ENCODE measurements around the gene TMPRSS11A. TPM values are rescaled to one million over a fixed set of nuclear protein-coding genes. Genes with fewer than 3 reads are reported as not detected.

TMPRSS11A gene
- total RNA-seq, 1 donor from 2014 or later: not detected

GRCh38 chr4:67883902-67884301 lies 79.4 kb downstream of the TMPRSS11A start, which contains the start of gene TMPRSS11D:
TMPRSS11D (minus strand) TSS chr4:67884002; CDS start chr4:67883933, 69 bp downstream.
- H3K27me3 Mint-ChIP-seq (ENCODE audit: unreplicated experiment): no peaks in the 10 kb centered on the region
- peaks cover 10% of the 10 kb centered on the region for H3K4me1 Mint-ChIP-seq (ENCODE audit: unreplicated experiment)
- H3K4me3 Mint-ChIP-seq (ENCODE audit: unreplicated experiment): no peak within 1 kb of the TSS
- DNase-seq (ENCODE audit: low spot score): no peak
- H3K27ac Mint-ChIP-seq (ENCODE audit: unreplicated experiment): no peak within 1 kb of the TSS
- no peak for TF ChIP-seq CTCF (IDR thresholded peaks at IDR 0.05; ENCODE audit: unreplicated experiment)
- H3K36me3 Mint-ChIP-seq (ENCODE audit: low read depth, unreplicated experiment): no peaks in the 10 kb centered on the region
- H3K9me3 Mint-ChIP-seq (ENCODE audit: unreplicated experiment): no peaks in the 10 kb centered on the region

GRCh38 chr4:67883458-67883857 lies 79.8 kb downstream of the TMPRSS11A start:
- no peaks in the 10 kb centered on the region for H3K9me3 Mint-ChIP-seq (ENCODE audit: unreplicated experiment)
- no peak for TF ChIP-seq CTCF (IDR thresholded peaks at IDR 0.05; ENCODE audit: unreplicated experiment)
- H3K36me3 Mint-ChIP-seq (ENCODE audit: low read depth, unreplicated experiment): no peaks in the 10 kb centered on the region
- DNase-seq (ENCODE audit: low spot score): no peak
- H3K4me1 Mint-ChIP-seq (ENCODE audit: unreplicated experiment): peaks cover 10% of the 10 kb centered on the region
- H3K27me3 Mint-ChIP-seq (ENCODE audit: unreplicated experiment): no peaks in the 10 kb centered on the region
- H3K4me3 Mint-ChIP-seq (ENCODE audit: unreplicated experiment): no peak overlapping the region
- H3K27ac Mint-ChIP-seq (ENCODE audit: unreplicated experiment): no peak overlapping the region

DNA sequence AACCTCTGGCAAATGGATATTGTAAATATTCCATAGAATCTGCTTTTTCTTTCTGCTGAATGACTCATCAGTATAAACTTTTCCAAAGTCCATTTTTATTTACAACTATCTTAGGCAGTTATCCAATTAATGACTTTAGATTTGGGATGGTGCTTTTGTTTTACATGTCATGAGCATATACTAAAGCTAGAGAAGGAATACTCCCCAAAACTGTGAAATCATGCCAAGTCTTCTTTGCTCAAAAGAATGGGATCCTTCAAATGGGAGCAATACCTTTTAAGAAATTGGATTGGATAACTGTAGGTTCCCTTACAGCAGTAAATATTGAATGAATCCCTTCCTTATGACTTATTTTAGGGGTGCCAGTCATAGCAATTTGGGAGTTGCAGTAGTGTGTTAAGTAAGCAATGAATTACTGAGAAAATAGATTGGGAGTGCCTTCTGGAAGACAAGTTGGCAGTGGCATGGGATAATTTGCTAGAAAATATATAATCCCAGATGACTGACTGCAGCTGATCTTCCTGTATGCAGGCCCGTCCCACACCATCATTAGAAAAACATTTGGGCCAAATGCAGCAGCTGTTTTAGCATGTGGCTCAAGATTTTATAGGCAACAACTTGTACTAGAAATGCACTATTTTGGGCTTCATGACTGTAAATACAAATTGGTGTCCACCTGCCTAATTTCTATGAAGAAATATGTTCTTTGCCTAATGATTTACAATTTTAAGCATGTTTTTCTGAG lies 82.3 kb downstream of the TMPRSS11A start:
- Mint-ChIP-seq H3K27ac (ENCODE audit: unreplicated experiment) (no peak overlapping the region), H3K9me3 (ENCODE audit: unreplicated experiment) (no peaks in the 10 kb centered on the region), H3K4me3 (ENCODE audit: unreplicated experiment) (no peak overlapping the region), H3K36me3 (ENCODE audit: low read depth, unreplicated experiment) (no peaks in the 10 kb centered on the region), H3K4me1 (ENCODE audit: unreplicated experiment) (peaks cover 10% of the 10 kb centered on the region), H3K27me3 (ENCODE audit: unreplicated experiment) (no peaks in the 10 kb centered on the region)
- no peak for DNase-seq (ENCODE audit: low spot score)
- no peak for TF ChIP-seq CTCF (IDR thresholded peaks at IDR 0.05; ENCODE audit: unreplicated experiment)

DNA sequence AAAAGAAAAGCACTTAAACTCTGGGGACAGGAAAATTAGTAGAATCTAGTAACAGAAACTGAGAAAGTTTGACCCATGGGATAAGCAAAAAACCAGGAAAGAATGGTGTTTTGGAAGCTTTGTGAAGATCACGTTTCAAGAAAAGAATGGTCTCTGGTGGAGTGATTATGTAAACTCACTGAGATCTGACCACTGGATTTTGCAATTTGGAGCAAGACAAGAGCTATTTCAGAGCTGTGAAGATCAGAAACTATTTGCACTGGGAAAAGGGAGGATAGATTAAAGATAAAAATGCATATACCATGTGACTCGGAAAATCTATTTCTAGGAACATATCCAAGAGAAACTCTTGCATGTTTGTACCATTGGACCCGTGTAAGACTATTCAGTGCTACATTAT lies 83.8 kb downstream of the TMPRSS11A start:
- no peak for TF ChIP-seq CTCF (IDR thresholded peaks at IDR 0.05; ENCODE audit: unreplicated experiment)
- H3K27ac Mint-ChIP-seq (ENCODE audit: unreplicated experiment): no peak overlapping the region
- no peaks in the 10 kb centered on the region for H3K9me3 Mint-ChIP-seq (ENCODE audit: unreplicated experiment)
- DNase-seq (ENCODE audit: low spot score): no peak
- H3K4me1 Mint-ChIP-seq (ENCODE audit: unreplicated experiment): peaks cover 5% of the 10 kb centered on the region
- no peak overlapping the region for H3K4me3 Mint-ChIP-seq (ENCODE audit: unreplicated experiment)
- H3K36me3 Mint-ChIP-seq (ENCODE audit: low read depth, unreplicated experiment): no peaks in the 10 kb centered on the region
- no peaks in the 10 kb centered on the region for H3K27me3 Mint-ChIP-seq (ENCODE audit: unreplicated experiment)

GRCh38 chr4:67877086-67877485 lies 86.2 kb downstream of the TMPRSS11A start:
- Mint-ChIP-seq H3K27ac (ENCODE audit: unreplicated experiment) (no peak overlapping the region), H3K4me3 (ENCODE audit: unreplicated experiment) (no peak overlapping the region), H3K9me3 (ENCODE audit: unreplicated experiment) (no peaks in the 10 kb centered on the region), H3K36me3 (ENCODE audit: low read depth, unreplicated experiment) (no peaks in the 10 kb centered on the region), H3K4me1 (ENCODE audit: unreplicated experiment) (peaks cover 5% of the 10 kb centered on the region), H3K27me3 (ENCODE audit: unreplicated experiment) (no peaks in the 10 kb centered on the region)
- TF ChIP-seq CTCF (IDR thresholded peaks at IDR 0.05; ENCODE audit: unreplicated experiment): no peak
- DNase-seq (ENCODE audit: low spot score): no peak
